Activated CD8-positive, alpha-beta memory T cell treated with anti-CD3 and anti-CD28 coated beads for 4 hours (primary cell): ENCODE results near the gene RPL36.
"Not testable (repeated sequence)": the region's sequence is repeated elsewhere in the genome, so short reads cannot be mapped to it uniquely, and the experiment has no call there.

Experiments used
- DNase-seq, 2 donors: peaks; one replicate each; pipeline ENCODE4 v3.0.0-alpha.2; 2020; ENCODE audit warnings: low read depth in 2 of 2

The RPL36 gene

DNA sequence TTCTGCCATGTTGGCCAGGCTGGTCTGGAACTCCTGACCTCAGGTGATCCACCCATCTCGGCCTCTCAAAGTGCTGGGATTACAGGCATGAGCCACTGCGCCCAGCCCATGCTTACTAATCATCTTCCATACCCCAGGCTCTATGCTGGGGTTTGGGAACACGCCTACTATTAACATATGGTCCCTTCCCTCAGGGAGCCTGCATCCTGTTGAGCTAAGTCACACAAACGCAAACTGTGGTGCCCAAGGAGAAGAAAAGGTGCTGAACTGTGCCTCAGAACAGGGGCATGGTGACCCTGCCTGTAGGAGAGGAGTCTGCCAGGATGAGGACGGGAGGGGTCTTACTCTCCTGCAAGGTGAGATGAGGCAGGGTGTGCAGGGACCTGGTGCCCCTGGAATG, 15.4 kb upstream of the RPL36 start:
- no peak for DNase-seq

DNA sequence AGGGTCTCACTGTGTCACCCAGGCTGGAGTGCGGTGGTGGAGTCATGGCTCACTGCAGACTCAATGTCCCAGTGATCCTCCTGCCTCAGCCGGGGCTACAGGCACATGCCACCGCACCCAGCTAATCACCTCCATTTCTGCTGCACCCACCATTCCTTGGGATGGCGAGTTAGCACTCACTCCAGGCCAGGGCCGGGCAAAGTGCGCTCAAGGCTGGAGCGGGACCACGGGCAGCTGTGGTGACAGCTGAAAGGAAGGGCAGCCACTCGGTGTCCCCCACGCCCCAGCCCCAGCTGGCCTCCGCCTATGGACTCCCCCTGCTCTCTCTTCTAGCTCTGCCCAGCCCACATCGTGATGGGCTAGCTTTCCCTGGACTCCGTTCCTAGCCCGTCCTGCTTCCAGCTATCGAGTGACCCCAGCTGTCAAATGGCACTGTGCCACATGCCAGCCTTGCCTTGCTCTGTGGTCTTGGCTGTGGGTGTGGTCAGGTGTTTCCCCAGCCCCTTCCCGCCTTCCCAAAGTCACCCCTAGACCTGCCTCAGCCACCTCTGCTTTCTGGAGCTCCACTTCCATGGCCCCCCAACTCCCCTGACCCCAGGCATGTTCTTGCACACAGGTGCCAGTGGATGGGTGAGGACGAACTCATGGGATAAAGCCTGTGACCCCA, 13.9 kb upstream of the RPL36 start:
- DNase-seq, result no peak

DNA sequence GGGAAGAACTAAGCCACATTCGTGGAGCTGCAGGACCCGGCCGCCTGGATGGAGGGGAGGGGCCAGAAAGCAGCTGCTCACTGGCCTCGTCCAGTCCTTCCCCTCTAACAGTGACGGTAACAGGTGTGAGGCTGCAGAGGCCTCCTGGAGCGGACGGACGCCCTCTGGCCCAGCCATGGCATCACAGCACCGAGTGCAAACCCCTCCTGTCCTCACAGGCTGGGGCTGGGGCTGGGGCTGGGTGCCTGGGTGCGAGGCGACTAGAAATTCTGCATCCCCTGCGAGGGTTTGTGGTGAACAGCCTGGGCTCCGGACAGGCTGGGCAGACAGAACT, 13.4 kb upstream of the RPL36 start:
- DNase-seq, result no peak

DNA sequence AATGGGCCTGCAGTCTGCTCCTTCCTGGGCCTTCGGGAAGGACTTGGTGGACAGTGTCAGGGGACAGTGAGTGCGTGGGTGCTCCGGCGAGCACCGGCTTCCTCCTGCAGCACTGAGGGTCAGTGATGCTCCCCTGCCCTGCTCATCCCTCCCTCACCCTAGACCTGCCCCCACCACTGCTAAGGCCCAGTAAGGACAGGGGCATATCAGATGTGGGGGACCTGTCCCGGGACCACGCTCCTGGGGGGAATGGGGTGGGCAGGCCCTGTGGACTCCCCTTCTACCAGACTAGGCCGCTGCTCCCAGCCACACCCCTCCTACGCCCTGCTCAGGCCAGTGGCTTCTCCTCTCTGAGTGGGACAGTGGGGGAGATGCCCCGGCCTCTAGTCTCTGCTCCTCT, 13.0 kb upstream of the RPL36 start:
- no peak for DNase-seq

DNA sequence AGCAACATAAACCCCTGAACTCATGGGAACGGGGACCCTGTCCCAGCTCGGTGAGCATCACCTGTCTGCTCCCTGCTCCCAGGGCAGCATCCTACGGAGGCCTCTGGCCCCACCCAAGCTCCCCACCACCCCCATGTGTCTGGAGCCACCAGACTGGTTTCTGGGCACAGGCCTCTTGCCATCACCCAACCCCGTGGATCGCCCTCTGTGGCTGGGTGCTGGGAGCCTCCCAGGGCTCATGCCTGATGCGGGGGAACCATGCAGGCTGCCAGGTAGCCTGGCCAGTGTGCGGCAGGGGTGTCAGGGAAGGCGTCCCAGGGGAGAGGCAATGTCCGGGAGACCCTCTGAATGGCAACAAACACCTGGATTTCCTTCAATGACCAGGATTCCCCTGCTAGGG, 12.5 kb upstream of the RPL36 start:
- no peak for DNase-seq

DNA sequence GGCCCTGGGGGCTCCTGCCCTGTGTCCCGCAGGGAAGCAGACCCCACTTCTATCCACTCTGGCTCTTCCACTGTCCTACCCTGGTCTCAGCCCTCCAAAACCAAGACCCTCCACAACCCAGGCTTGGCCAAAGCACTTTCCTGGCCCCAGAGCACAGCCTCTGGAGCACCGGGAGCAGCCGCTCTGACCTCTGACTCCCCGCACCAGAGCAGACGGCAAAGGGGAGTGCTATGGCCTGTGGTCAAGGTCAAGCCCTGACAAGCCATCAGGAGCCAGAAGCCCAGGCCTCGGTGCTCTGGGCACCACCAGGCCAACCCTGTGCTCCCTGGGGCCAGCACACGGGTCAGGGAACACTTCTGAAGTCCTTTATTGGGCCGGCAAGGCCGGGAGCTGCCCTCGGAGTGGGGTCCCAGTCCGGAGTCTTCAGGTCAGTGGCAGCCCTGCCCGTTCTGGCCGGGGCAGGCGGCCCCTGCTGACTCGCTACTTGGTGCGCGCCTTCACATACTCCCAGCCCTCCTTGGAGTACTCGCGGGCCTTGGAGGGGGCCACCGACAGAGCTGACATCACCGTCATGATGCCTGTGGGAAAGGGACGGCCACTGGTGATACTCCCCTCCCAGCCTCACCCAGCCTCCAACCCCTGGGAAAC, 11.9 kb upstream of the RPL36 start:
- DNase-seq, result no peak

DNA sequence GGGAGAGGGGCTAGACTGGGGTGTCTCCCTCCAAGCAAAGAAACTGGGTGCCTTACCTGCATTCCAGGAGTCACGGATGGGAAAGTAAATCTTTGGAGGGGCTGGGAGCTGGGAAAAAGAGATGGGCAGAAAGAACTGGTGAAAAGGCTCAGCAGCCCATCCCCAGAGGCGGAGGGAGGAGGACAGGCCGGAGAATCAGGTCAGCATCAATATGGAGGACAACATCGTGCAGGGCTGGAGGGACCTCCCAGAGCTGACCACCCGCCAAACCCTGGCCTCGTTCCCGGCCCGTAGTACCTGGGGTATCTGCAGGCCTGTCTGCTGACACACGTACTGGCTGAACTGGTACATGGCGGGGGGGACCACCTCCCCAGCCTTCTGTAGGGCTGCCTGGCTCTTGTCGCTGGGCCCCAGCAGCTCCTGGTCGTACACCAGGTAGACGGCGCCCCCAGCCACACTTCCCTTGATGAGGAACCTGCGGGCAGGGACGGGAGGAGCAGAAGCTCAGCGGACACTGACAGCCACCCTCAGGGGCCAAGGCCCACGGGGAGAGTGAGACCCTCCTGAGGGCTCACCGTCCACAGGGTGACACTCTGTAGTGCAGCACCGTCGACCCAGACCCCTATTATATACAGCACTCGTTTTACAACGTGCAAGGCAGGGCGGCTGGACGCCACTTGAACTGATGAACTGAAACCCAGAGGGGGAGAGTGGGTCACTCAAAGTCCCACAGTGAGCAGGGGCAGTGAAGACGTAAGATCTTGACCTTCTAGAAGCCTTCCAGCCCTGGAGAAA, 10.6 kb upstream of the RPL36 start:
- no peak for DNase-seq

DNA sequence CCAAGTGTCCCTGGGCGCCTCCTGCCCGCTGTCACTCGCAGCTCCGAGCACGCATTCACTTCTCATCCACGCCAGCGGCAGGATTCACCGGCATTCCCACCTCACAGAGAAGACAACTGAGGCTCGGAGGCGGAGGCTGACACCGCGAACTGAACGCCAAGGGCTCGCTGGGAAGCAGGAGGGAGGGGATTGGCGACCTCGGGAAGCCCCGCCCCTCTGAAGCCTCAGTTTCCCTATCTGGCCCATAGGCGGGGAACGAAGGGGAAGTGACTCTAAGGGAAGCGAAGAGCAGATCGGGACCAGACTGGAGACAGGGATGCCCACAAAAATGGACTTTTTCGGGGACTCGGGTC, 10.0 kb upstream of the RPL36 start:
- DNase-seq, result no peak

DNA sequence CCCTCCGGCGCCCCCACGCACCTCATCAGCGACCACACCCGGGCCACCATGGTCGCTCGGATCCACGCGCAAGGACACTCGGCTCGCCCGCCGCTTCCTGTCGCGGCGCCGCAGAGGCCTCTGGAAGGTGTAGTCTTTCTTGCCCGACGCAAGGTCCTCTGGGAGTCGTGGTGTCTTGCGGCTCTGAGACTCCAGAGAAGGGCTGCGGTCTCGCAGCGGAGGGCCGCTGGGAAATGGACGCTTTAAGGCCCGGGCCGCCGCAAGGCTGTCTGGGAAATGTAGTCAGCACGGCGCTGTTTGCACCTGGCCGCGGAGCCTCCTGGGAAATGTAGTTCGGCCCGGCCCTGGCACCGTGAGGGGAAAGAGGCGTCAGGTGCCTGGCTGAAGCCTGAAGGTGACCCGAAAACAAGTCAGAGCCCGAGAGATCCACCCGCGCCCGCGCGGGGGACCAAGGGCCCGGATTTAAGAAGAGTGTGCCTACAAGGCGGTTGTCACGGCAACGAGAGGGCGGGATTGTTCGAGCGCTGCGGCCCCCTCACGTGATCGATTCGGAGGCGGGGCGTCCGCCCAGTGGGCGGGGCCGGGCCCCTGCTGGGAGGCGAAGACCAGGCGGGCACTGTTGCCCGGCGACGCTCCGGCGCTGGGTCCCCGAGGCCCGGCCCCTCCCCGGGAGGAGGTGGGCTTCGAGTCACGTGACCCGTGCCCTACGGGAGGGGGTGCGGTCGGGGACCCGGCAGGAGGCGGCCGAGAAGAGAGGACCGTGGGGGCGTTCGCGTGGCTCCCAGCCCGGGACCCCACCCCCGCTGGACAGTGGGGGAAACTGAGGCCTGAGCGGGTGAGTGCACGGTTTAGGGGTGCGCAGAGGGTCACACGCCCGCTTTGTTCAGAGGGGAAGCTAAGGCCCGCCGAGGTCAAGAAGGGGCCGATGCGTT, 9.4 kb upstream of the RPL36 start, which contains the start of the genes HSD11B1L and MICOS13:
Gene HSD11B1L (plus strand): TSS at position 591 of the 932 bp plus-strand sequence. CDS start 3,806 bp downstream, outside the sequence.
Gene MICOS13 (minus strand): TSS at position 80 of the 932 bp plus-strand sequence. CDS start 30 bp downstream, at position 50.
- peak; percentile 94 to 97 for DNase-seq

DNA sequence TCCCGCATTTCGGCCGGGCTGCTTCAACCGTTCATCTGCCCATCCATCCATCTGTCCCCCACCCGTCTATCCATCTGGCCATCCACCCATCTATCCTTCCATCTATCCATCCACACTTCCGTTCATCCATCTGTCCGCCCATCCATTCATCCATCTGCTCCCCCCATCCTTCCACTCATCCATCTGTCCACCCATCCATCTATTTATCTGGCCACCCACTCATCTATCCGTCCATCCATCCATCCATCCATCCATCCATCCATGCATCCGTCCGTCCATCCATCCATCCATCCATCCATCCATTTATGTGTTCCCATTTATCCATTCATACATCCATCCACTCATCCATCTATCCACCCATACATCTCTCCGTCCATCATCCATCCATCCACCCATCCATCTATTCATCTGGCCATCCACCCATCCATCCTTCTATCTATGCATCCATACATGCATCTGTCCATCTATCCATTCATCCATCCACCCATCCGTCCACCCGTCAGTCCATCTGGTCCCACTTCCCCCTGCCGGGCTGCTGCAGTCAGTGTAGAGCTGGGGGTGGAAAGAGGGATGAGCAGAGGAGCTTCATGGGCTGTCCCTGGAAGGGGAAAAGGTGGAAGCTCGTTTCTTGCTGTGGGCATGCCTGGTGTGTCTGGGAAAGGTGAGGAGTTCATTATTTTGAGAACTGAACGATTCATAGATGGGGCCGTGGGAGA, 8.5 kb upstream of the RPL36 start:
- no peak for DNase-seq

DNA sequence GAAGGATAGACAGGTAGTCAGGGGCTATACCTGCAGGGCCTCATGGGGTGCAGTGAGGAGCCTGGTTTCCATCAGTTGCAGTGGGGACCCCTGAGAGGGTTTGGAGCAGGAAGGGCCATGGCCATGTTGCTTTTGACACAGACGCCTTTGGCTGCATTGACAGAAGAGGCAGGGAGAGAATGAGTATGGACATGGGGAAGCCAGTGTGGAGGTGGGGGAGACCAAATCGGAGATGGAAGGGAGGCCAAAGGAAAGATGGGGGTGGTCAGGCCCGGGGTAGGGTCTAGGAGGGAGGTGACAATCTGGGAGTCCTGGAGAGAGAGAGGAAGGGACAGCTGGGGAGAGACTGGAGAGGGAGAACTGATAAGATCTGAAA, 8.0 kb upstream of the RPL36 start:
- DNase-seq, result no peak

DNA sequence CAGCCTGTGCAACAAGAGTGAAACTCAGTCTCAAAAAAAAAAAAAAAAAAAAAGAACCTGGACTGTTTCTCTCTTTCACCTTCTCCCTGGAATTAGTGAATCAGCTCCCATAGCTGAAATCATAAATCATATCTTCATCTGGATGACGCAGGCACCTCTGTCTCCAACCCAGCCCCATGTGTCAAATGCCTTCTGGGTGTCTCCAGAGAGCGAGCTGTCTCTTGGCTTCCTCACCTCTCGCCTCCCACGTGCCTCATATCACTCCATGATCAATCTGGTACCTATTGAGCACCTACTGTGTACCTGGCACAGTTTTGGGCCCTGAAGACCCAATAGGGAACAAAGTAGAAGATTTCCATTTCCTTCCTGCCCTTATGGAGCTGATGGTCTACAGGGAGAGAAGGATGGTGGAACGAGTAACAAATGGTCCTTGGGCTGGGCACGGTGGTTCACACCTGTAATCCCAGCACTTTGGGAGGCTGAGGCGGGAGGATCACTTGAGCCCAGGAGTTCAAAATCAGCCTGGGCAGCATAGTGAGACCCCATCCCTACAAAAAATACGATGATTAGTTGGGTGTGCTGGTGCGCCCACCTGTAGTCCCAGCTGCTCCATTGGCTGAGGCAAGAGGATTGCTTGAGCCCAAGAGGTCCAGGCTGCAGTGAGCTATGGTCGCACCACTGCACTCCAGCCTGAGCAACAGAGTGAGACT, 6.8 kb upstream of the RPL36 start:
- no peak for DNase-seq

DNA sequence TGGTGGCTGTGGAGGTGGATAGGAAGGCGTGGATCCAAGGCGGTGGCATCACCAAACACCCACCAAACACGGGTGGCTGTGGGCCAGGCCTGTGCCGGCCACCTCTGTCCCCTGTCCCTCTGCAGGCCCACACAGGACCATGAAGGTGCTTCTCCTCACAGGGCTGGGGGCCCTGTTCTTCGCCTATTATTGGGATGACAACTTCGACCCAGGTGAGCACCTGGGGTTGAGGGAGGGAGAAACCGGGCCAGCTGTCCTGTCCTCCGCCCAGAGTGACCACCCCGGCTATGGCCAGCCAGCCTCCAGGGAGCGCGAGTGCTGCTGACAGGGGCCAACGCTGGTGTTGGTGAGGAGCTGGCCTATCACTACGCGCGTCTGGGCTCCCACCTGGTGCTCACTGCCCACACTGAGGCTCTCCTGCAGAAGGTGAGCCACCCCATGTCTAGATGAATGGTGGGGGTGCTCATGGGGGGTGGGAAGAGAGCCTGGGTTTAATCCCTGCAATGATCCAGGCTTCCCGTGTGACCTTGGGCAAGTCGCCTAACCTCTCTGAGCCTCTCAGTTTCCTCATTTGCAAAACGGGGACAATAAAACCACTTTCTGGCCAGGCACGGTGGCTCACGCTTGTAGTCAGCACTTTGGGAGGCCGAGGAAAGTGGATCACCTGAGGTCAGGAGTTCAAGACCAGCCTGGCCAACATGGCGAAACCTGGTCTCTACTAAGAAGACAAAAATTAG, 5.2 kb upstream of the RPL36 start:
- DNase-seq, result no peak

DNA sequence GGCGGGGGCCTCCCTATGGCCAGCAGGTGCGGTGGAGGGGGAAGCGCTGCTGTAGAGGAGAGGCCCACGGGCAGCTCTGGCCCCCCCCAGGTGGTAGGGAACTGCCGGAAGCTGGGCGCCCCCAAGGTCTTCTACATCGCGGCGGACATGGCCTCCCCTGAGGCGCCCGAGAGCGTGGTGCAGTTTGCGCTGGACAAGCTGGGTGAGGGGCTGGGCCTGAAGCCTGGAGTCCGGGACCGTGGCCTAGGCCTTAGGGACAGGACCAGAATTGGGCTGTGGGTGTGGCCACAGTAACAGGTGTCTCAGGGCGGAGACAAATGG, 3.8 kb upstream of the RPL36 start:
- no peak for DNase-seq

DNA sequence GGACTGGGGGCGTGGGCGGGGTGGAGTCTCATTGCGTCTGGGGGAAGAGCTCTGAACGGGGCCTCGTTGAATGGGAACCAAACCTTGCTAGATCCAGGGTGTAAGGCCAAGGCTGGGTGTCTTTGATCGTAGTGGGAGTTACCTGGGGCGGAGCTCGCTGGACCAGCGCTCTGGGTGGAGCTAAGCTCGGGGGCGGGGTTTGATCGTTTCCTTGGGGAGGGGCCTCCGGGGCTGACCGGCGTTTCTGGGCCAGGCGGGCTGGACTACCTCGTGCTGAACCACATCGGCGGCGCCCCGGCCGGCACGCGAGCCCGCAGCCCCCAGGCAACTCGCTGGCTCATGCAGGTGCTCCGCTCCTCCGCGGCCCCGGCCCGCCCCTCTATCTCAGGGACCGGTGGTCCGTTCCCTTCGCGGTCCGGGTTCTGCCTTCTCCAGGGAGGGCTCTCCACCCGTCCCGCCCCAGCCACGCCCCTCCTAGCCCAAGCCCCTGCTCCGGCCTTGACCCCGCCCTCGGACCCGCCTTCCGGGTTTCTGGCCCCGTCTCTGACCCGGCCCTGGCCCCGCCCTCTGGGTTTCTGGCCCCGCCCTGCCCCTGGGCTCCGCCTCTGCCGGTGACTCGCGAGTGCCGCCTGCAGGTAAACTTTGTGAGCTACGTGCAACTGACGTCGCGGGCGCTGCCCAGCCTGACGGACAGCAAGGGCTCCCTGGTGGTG, 3.3 kb upstream of the RPL36 start:
- peak; percentile 91 to 95 for DNase-seq

DNA sequence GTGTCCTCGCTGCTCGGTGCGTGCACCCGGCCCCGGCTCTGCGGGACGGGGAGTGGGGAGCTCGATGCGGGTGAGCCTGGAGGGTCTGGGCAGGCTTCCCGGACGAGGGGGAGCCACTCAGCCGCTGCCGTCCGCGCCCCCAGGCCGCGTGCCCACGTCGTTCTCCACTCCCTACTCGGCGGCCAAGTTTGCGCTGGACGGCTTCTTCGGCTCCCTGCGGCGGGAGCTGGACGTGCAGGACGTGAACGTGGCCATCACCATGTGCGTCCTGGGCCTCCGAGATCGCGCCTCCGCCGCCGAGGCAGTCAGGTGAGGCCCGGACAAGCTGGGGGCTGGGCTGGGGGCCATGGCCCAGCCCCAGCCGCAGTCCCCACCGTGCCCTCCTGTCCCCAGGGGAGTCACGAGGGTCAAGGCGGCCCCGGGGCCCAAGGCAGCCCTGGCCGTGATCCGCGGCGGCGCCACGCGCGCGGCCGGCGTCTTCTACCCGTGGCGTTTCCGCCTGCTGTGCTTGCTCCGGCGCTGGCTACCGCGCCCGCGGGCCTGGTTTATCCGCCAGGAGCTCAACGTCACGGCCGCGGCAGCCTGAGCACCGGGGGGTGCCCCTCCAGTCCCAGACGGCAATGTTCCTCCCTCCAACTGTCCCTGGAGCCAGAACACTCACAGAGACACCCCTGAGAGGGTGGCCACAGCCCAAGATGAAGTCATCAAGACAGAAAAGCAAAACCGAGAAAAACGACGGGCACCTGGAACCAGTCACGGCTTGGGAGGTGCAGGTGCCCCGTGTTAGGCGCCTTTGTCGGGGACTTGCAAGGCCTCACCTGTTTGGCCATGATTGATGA, 2.5 kb upstream of the RPL36 start:
- DNase-seq, result no peak

DNA sequence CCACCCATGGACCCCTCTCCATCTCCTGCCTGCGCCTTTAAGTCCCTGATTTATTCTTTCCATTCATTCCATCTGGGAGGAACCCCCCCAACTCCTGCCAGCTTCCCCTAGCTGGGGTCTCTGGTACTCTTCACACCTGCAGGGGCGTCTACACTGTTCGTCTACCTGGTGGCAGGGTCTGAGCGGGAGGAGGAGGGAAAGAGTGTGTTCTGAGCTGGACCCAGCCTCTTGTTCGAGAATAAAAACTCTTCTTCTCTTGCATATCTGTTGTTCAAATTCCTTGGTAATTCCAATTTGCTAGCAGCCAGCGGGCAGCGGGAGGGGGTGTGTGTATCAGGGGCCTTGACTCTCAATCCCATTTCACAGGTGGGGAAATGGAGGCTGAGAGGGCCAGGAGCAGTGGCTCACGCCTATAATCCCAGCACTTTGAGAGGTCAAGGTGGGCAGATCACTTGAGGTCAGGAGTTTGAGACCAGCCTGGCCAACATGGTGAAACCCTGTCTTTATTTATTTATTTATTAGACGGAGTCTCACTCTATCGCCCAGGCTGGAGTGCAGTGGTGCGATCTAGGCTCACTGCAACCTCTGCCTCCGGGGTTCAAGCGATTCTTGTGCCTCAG, 1.7 kb upstream of the RPL36 start:
- DNase-seq, result not testable (repeated sequence)
